ENCODE data around the gene PRR19.

- TF ChIP-seq CTCF (IDR thresholded peaks at IDR 0.05; ENCODE audit: insufficient read depth, low read depth, low read length) (no peak), EZH2 (IDR thresholded peaks at IDR 0.05; ENCODE audit: insufficient read depth, low read length) (no peak)
Measured at GRCh38 chr19:42353341-42354015, 51.5 kb downstream of the PRR19 start.
